ENCODE results near the gene ZNF592. TPM values are rescaled to one million over a fixed set of nuclear protein-coding genes. Genes with fewer than 3 reads are reported as not detected.

ZNF592 gene
- total and polyA plus RNA-seq, 2 experiments from 2014 or later = 8.1 to 19.2 TPM

- H3K27ac ChIP-seq = no peak overlapping the region
- peaks cover 11% of the 10 kb centered on the region for H3K36me3 ChIP-seq
- TF ChIP-seq CTCF (IDR thresholded peaks at IDR 0.05; ENCODE audit: low read depth, low read length) = no peak
- H3K4me1 ChIP-seq (ENCODE audit: low read depth) = peaks cover 11% of the 10 kb centered on the region
- no peaks in the 10 kb centered on the region for H3K27me3 ChIP-seq
- no peak overlapping the region for H3K4me3 ChIP-seq
- no peaks in the 10 kb centered on the region for H3K9me3 ChIP-seq (ENCODE audit: low read depth)
- DNase-seq (ENCODE audit: low read depth in 1 of 2, low spot score in 1 of 2) = no peak
Observed at GRCh38 chr15:84764585-84764984, 16.2 kb downstream of the ZNF592 start.

DNA sequence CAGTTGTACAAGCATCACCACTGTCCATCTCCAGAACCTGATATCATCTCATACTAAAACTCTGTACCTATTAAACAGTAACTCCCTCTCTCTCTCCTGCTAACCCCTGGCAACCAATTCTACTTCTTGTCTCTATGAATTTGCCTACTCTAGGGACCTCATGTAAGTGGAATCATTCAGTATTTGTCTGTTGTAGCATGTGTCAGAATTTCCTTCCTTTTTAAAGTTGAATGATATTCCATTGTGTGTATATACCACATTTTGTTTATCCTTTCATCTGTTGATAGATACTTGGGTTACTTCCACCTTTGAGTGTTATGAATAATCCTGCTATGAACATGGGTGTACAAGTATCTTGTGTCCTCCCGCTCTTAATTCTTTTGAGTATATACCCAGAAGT lies 16.6 kb downstream of the ZNF592 start:
- H3K36me3 ChIP-seq = peaks cover 11% of the 10 kb centered on the region
- no peak for TF ChIP-seq CTCF (IDR thresholded peaks at IDR 0.05; ENCODE audit: low read depth, low read length)
- H3K9me3 ChIP-seq (ENCODE audit: low read depth) = no peaks in the 10 kb centered on the region
- DNase-seq (ENCODE audit: low read depth in 1 of 2, low spot score in 1 of 2) = no peak
- no peaks in the 10 kb centered on the region for H3K27me3 ChIP-seq
- no peak overlapping the region for H3K27ac ChIP-seq
- peaks cover 11% of the 10 kb centered on the region for H3K4me1 ChIP-seq (ENCODE audit: low read depth)
- no peak overlapping the region for H3K4me3 ChIP-seq

GRCh38 chr15:84765675-84766074 lies 17.3 kb downstream of the ZNF592 start:
- peaks cover 11% of the 10 kb centered on the region for H3K4me1 ChIP-seq (ENCODE audit: low read depth)
- no peak for TF ChIP-seq CTCF (IDR thresholded peaks at IDR 0.05; ENCODE audit: low read depth, low read length)
- H3K9me3 ChIP-seq (ENCODE audit: low read depth) = no peaks in the 10 kb centered on the region
- no peak for DNase-seq (ENCODE audit: low read depth in 1 of 2, low spot score in 1 of 2)
- peaks cover 11% of the 10 kb centered on the region for H3K36me3 ChIP-seq
- no peaks in the 10 kb centered on the region for H3K27me3 ChIP-seq
- H3K4me3 ChIP-seq = no peak overlapping the region
- H3K27ac ChIP-seq = no peak overlapping the region

DNA sequence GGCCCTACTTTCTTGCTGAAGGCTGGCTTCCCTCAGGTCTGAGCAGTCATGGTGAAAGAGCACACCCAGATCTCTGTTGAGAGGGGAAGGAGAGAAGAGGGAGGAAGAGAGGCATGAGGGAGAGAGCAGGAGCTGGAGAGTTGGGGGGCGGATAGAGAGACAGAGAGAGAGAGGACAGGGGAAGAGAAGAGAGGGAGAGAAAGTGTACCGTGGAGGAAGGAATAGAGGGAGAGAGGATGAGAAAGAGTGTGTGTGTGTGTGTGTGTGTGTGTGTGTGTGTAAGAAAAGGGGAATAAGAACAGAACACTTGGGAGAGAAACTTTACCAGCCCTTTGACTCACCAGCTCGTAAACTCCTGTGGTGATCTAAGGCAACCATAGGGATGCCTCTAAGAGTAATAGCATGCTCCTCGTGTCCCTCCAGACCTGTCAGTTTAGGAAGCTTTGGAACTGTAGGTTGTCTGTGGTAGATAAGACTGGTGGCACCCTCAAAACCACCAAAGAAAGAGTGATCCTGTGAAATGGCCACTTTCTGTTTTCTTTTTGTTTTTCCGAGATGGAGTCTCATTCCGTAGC lies 18.2 kb downstream of the ZNF592 start:
- peaks cover 11% of the 10 kb centered on the region for H3K4me1 ChIP-seq (ENCODE audit: low read depth)
- no peak overlapping the region for H3K27ac ChIP-seq
- no peak overlapping the region for H3K4me3 ChIP-seq
- DNase-seq (ENCODE audit: low read depth in 1 of 2, low spot score in 1 of 2) = no peak
- peaks cover 11% of the 10 kb centered on the region for H3K36me3 ChIP-seq
- no peaks in the 10 kb centered on the region for H3K27me3 ChIP-seq
- no peak for TF ChIP-seq CTCF (IDR thresholded peaks at IDR 0.05; ENCODE audit: low read depth, low read length)
- H3K9me3 ChIP-seq (ENCODE audit: low read depth) = no peaks in the 10 kb centered on the region

- Histone ChIP-seq H3K4me1 (ENCODE audit: low read depth) (no peaks in the 10 kb centered on the region), H3K27me3 (no peaks in the 10 kb centered on the region), H3K4me3 (no peak overlapping the region), H3K27ac (peak overlapping the region; percentile 52), H3K9me3 (ENCODE audit: low read depth) (no peaks in the 10 kb centered on the region), H3K36me3 (peaks cover 6% of the 10 kb centered on the region)
- no peak for DNase-seq (ENCODE audit: low read depth in 1 of 2, low spot score in 1 of 2)
- no peak for TF ChIP-seq CTCF (IDR thresholded peaks at IDR 0.05; ENCODE audit: low read depth, low read length)
Observed at GRCh38 chr15:84772031-84772430, 23.6 kb downstream of the ZNF592 start.
